H9 (cell line): ENCODE results near the gene TENM4. TPM values are rescaled to one million over a fixed set of nuclear protein-coding genes. Genes with fewer than 3 reads are reported as not detected.

Source experiments
- DNase-seq: peaks from one replicate; pipeline ENCODE4 v3.0.0-alpha.2; 2017
- H2AFZ ChIP-seq: one replicate; pipeline ENCODE4 v1.6.1; 2013; ENCODE audit warnings: mild to moderate bottlenecking, low read length, control low read depth, moderate library complexity
- H2AK5ac ChIP-seq: 2 replicates; pipeline ENCODE4 v1.6.1; 2013; ENCODE audit warnings: low read length, control low read depth, mixed read lengths; ENCODE audit not compliant: insufficient read length
- H2BK120ac ChIP-seq: one replicate; pipeline ENCODE4 v1.6.1; 2013; ENCODE audit warnings: low read depth, mild to moderate bottlenecking, low read length, control low read depth, inconsistent platforms; ENCODE audit not compliant: poor library complexity, severe bottlenecking
- H2BK12ac ChIP-seq: 2 replicates; pipeline ENCODE4 v1.6.1; 2013; ENCODE audit warnings: low read length, control low read depth, mixed read lengths, low read depth; ENCODE audit not compliant: insufficient read length
- H2BK15ac ChIP-seq: 2 replicates; pipeline ENCODE4 v1.6.1; 2013; ENCODE audit warnings: low read depth, low read length, control low read depth
- H2BK20ac ChIP-seq: one replicate; pipeline ENCODE4 v1.6.1; 2013; ENCODE audit warnings: low read depth, mild to moderate bottlenecking, low read length, control low read depth, inconsistent platforms; ENCODE audit not compliant: poor library complexity, severe bottlenecking
- H2BK5ac ChIP-seq: 2 replicates; pipeline ENCODE4 v1.6.1; 2013; ENCODE audit warnings: low read length, control low read depth, mixed read lengths; ENCODE audit not compliant: insufficient read length
- H3K14ac ChIP-seq: 2 replicates; pipeline ENCODE4 v1.6.1; 2013; ENCODE audit warnings: low read length, control low read depth; ENCODE audit not compliant: insufficient read depth
- H3K18ac ChIP-seq: 2 replicates; pipeline ENCODE4 v1.6.1; 2013; ENCODE audit warnings: low read depth, mild to moderate bottlenecking, mixed read lengths, low read length, control low read depth; ENCODE audit not compliant: insufficient read length
- H3K23ac ChIP-seq: 2 replicates; pipeline ENCODE4 v1.6.1; 2013; ENCODE audit warnings: low read length, control low read depth, mixed read lengths, low read depth; ENCODE audit not compliant: insufficient read length
- H3K23me2 ChIP-seq: 2 replicates; pipeline ENCODE4 v1.6.1; 2013; ENCODE audit warnings: low read depth, mild to moderate bottlenecking, mixed read lengths, low read length, control low read depth; ENCODE audit not compliant: insufficient read length, poor library complexity, severe bottlenecking
- H3K27ac ChIP-seq: 2 replicates; pipeline ENCODE4 v1.5.1; 2013; ENCODE audit warnings: low read length, control low read depth, mixed read lengths, low read depth; ENCODE audit not compliant: insufficient read length
- H3K27me3 ChIP-seq: 2 replicates; pipeline ENCODE4 v1.6.1; 2013; ENCODE audit warnings: low read length, control low read depth, inconsistent platforms; ENCODE audit not compliant: insufficient read depth
- H3K4ac ChIP-seq: 2 replicates; pipeline ENCODE4 v1.6.1; 2013; ENCODE audit warnings: low read depth, mild to moderate bottlenecking, control low read depth, inconsistent platforms, low read length, moderate library complexity
- H3K4me1 ChIP-seq: 2 replicates; pipeline ENCODE4 v1.6.1; 2013; ENCODE audit warnings: low read length, control low read depth, inconsistent platforms; ENCODE audit not compliant: insufficient read depth
- H3K4me2 ChIP-seq: 2 replicates; pipeline ENCODE4 v1.6.1; 2013; ENCODE audit warnings: low read length, control low read depth, mixed read lengths; ENCODE audit not compliant: insufficient read length, insufficient read depth
- H3K56ac ChIP-seq: 2 replicates; pipeline ENCODE4 v1.6.1; 2013; ENCODE audit warnings: low read depth, mild to moderate bottlenecking, mixed read lengths, low read length, control low read depth; ENCODE audit not compliant: insufficient read length
- H3K79me1 ChIP-seq: 2 replicates; pipeline ENCODE4 v1.6.1; 2013; ENCODE audit warnings: low read depth, mild to moderate bottlenecking, moderate library complexity, low read length, control low read depth, inconsistent platforms; ENCODE audit not compliant: insufficient read depth, poor library complexity, severe bottlenecking
- H3K79me2 ChIP-seq: 2 replicates; pipeline ENCODE4 v1.6.1; 2013; ENCODE audit warnings: low read length, control low read depth, inconsistent platforms; ENCODE audit not compliant: insufficient read depth
- H3K9ac ChIP-seq: 2 replicates; pipeline ENCODE4 v1.6.1; 2013; ENCODE audit warnings: low read length, control low read depth, mixed read lengths; ENCODE audit not compliant: insufficient read length; ENCODE audit errors: extremely low read depth
- H3K9me3 ChIP-seq: one replicate; pipeline ENCODE4 v1.6.1; 2013; ENCODE audit warnings: low read depth, low read length, inconsistent platforms; ENCODE audit not compliant: control insufficient read depth
- H3T11ph ChIP-seq: one replicate; pipeline ENCODE4 v1.6.1; 2013; ENCODE audit warnings: mild to moderate bottlenecking, low read length, control low read depth, inconsistent platforms
- H4K20me1 ChIP-seq: one replicate; pipeline ENCODE4 v1.6.1; 2013; ENCODE audit not compliant: control insufficient read depth, insufficient read length, insufficient read depth
- H4K5ac ChIP-seq: 2 replicates; pipeline ENCODE4 v1.6.1; 2013; ENCODE audit warnings: low read depth, mild to moderate bottlenecking, mixed read lengths, low read length, control low read depth; ENCODE audit not compliant: insufficient read length
- H4K8ac ChIP-seq: replicated peaks from 2 replicates; pipeline ENCODE4 v1.6.1; 2013; ENCODE audit warnings: low read length, control low read depth, mixed read lengths, low read depth; ENCODE audit not compliant: insufficient read length
- H4K91ac ChIP-seq: 2 replicates; pipeline ENCODE4 v1.6.1; 2013; ENCODE audit warnings: low read depth, mild to moderate bottlenecking, moderate library complexity, mixed read lengths, low read length, control low read depth; ENCODE audit not compliant: insufficient read length
- H3K27ac Mint-ChIP-seq, 3 experiments: 2 replicates in 2 of 3; 3 replicates in 1 of 3; pipeline ENCODE4 v1.8.0; 2020 to 2021; ENCODE audit warnings: mixed read lengths in 3 of 3, mild to moderate bottlenecking in 1 of 3, moderate library complexity in 1 of 3
- H3K27me3 Mint-ChIP-seq: 2 replicates; pipeline ENCODE4 v1.8.0; 2021; ENCODE audit warnings: low read depth, mild to moderate bottlenecking, moderate library complexity, mixed read lengths
- H3K36me3 Mint-ChIP-seq, 3 experiments: 2 replicates in 2 of 3; 3 replicates in 1 of 3; pipeline ENCODE4 v1.8.0; 2020 to 2021; ENCODE audit warnings: low read depth in 3 of 3, mixed read lengths in 3 of 3; ENCODE audit not compliant: insufficient read depth in 1 of 3
- H3K4me1 Mint-ChIP-seq, 2 experiments: 2 replicates each; pipeline ENCODE4 v1.8.0; 2020; ENCODE audit warnings: mixed read lengths in 2 of 2
- H3K4me3 Mint-ChIP-seq, 2 experiments: 2 replicates in 1 of 2; 3 replicates in 1 of 2; pipeline ENCODE4 v1.8.0; 2020 to 2021; ENCODE audit warnings: mild to moderate bottlenecking in 2 of 2, mixed read lengths in 2 of 2, moderate library complexity in 1 of 2
- H3K9me3 Mint-ChIP-seq, 2 experiments: 2 replicates in 1 of 2; 3 replicates in 1 of 2; pipeline ENCODE4 v1.8.0; 2020; ENCODE audit warnings: mild to moderate bottlenecking in 2 of 2, mixed read lengths in 2 of 2, moderate library complexity in 1 of 2
- CTCF ChIP-seq: fragments of 200-600 bp; sonication (generic); conservative IDR thresholded peaks from 3 replicates; pipeline ENCODE4 v1.8.0; 2021; ENCODE audit warnings: antibody characterized with exemption, mild to moderate bottlenecking
- WGBS: extraction: QIAGEN DNeasy Blood & Tissue Kit; methylation state at CpG from one replicate; pipeline ENCODE4 v1.1.7; 2013; ENCODE audit warnings: missing lambda C conversion rate, low lambda C conversion rate, mixed read lengths; ENCODE audit not compliant: insufficient read length; ENCODE audit errors: extremely low coverage; 5-methylcytosine and 5-hydroxymethylcytosine counted together
- total RNA-seq: library from RNA; stranded (reverse); gene quantifications from 2 replicates; pipeline ENCODE4 v1.2.1, GENCODE V29; 2021

The TENM4 gene
- total RNA-seq, 1 experiment from 2014 or later, result 4.6 TPM

- Histone ChIP-seq H3K9ac (no peak overlapping the region), H2AK5ac (no peak overlapping the region), H3K23ac (no peak overlapping the region), H3K4ac (no peak overlapping the region), H3K56ac (no peak overlapping the region), H3K9me3 (no peaks in the 10 kb centered on the region), H3K4me2 (no peak overlapping the region), H4K5ac (no peak overlapping the region), H2BK15ac (no peak overlapping the region), H2BK120ac (no peak overlapping the region), H3K27ac (no peak overlapping the region), H4K8ac (no peak overlapping the region), H3K79me2 (no peaks in the 10 kb centered on the region), H3K27me3 (no peaks in the 10 kb centered on the region), H2BK20ac (no peak overlapping the region), H4K20me1 (no peaks in the 10 kb centered on the region), H2BK12ac (no peak overlapping the region), H4K91ac (no peak overlapping the region), H2AFZ (no peak overlapping the region), H3K4me1 (no peaks in the 10 kb centered on the region), H3K79me1 (no peaks in the 10 kb centered on the region), H3K14ac (no peak overlapping the region), H3T11ph (no peak overlapping the region), H3K18ac (no peak overlapping the region), H3K23me2 (peaks cover 2% of the 10 kb centered on the region), H2BK5ac (no peak overlapping the region)
- peaks cover 11 to 23% of the 10 kb centered on the region in 2 experiments for H3K4me1 Mint-ChIP-seq
- no peak for TF ChIP-seq CTCF
- peaks cover 1% of the 10 kb centered on the region for H3K27me3 Mint-ChIP-seq
- DNase-seq, result no peak
- no CpG with 5 or more reads among the region's 2 CpGs for WGBS
- H3K36me3 Mint-ChIP-seq, result no peaks in the 10 kb centered on the region
- H3K27ac Mint-ChIP-seq, result no peak overlapping the region; a peak in 1 of 7 replicates
- peaks cover 0 to 2% of the 10 kb centered on the region in 2 experiments; a peak in 1 of 5 replicates for H3K9me3 Mint-ChIP-seq
- no peak overlapping the region for H3K4me3 Mint-ChIP-seq
These were observed 342.7 kb downstream of the TENM4 start for GRCh38 chr11:79098146-79098545.
